GM12872 (cell line): ENCODE results near the gene TMEM74B.

Source experiments
- TF ChIP-seq, protein P1 (sequence below): IDR thresholded peaks from 3 replicates; pipeline ENCODE4 v1.5.1; 2011; ENCODE audit warnings: low read depth, mild to moderate bottlenecking, low read length, moderate library complexity; ENCODE audit not compliant: insufficient read depth

Gene TMEM74B

DNA sequence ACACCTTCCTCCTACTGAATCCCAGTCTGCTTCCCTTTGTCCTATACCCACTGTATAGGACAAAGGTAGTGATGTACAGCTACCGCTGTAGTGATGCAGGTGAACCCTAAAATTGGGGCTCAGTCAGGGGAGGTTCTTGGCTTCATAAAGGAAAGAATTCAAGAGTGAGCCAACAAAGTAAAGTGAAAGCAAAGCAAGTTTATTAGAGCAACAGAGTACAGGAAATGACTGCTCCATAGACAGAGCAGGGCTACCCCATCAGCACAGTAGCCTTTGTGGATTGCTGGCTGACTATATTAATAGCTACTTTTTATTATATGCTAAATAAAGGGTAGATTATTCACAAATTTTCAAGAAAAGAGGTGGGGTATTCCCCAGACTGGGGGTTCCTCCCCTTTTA, 15.2 kb upstream of the TMEM74B start:
- TF ChIP-seq, protein P1, sequence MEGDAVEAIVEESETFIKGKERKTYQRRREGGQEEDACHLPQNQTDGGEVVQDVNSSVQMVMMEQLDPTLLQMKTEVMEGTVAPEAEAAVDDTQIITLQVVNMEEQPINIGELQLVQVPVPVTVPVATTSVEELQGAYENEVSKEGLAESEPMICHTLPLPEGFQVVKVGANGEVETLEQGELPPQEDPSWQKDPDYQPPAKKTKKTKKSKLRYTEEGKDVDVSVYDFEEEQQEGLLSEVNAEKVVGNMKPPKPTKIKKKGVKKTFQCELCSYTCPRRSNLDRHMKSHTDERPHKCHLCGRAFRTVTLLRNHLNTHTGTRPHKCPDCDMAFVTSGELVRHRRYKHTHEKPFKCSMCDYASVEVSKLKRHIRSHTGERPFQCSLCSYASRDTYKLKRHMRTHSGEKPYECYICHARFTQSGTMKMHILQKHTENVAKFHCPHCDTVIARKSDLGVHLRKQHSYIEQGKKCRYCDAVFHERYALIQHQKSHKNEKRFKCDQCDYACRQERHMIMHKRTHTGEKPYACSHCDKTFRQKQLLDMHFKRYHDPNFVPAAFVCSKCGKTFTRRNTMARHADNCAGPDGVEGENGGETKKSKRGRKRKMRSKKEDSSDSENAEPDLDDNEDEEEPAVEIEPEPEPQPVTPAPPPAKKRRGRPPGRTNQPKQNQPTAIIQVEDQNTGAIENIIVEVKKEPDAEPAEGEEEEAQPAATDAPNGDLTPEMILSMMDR, result no peak

DNA sequence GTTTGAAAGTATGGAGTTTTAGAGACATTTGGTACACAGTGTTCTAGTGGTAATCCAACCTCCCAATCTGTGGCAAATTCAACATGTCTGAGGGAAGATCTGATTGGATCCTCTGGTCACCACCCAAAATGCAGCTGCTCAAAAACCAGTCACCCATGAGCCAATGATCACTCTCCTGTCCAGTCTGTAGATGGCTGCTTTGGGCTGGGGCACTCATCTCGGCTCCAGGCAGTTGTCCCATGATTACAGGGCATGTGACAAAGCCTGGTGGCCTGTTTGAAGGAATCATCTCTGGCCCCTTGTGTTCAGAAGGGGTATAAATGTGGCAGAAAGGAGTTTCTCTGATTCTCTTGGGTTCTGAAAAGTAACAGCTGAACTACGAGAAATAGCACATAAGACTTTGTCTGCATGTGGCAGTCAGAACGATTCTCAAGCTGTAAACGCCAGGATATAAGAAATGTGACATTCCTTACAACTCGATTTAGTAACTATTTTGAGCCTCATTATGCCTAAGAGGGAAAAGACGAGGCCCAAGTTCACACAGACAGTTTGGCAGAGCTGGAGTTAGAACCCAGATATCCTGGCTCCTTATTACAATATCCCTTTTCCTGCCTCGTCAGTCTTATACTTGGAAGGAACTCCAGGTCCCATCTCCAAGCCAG, 14.6 kb upstream of the TMEM74B start:
- TF ChIP-seq, protein P1, result no peak

DNA sequence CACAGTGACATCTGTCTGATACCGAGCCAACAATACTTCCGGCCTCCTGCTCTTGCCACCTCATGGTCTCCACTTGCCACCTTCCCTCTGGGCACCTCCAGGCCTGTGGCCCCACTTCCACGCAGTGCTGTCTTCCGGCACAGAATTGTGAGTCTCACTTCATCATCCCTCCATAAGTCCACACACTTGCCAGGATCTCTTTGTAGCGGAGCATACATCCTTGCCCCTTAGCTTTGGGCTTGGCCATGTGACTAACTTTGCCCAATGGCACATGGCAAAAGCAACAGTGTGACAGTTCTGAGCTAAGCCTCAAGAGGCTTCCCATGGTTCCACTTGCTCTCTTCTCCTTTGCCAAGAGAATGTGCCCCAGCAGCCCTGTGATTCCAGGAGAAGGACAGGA, 14.0 kb upstream of the TMEM74B start:
- TF ChIP-seq, protein P1, result no peak

DNA sequence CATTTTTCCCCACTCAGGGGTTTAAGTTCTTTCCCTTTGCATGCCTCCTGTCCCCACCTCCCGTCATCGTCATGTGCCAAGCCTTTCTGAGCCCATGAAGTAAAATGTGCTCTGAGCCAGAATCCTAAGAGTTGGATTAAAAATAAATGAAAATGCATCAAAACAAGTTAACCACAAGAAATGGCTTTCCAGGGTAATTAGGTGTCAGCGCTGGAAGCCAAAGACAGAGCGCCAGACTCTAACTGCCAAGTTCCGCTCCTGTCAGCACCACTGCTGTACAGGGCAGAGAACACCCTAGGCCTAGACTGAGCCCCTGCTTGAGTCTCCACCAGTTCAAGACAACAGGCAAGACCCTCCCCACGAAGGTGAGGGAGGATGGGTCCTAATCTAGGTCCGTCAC, 13.0 kb upstream of the TMEM74B start:
- TF ChIP-seq, protein P1, result no peak

DNA sequence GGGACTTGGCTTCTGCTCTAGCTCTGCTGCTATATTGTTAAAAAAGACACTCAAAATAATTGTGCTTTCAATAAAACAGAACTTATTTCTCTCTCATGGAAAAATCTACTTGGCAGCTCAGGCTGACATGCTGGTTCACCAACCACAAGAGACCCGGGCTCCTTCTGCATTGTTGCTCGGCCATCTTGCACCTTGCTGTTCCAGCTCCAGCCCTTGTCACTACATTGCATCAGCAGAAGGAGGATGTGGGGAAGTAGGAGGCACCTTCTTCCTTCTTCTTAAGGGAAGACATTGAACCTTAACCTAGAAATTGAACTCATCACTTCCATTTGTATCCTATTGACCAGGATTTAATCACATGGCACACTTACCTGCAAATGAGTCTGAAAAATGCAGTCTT, 11.9 kb upstream of the TMEM74B start:
- TF ChIP-seq, protein P1, result no peak

DNA sequence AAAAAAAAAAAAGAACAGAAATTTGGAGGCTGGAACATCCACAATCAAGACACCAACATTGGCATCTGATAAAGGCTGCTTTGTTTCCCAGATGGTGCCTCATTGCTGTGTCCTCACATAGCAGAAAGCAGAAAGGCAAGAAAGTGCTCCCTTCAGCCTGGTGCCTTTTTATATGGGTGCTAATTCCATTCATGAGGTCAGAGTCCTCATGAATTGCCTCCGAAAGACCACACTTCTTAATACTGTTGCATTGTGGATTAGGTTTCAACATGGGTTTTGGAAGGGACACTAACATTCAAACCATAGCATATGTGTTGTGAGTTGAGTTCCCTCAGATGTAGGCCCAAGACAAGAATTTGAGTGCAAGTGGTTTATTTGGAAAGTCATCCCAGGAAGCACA, 10.4 kb upstream of the TMEM74B start:
- TF ChIP-seq, protein P1, result no peak

DNA sequence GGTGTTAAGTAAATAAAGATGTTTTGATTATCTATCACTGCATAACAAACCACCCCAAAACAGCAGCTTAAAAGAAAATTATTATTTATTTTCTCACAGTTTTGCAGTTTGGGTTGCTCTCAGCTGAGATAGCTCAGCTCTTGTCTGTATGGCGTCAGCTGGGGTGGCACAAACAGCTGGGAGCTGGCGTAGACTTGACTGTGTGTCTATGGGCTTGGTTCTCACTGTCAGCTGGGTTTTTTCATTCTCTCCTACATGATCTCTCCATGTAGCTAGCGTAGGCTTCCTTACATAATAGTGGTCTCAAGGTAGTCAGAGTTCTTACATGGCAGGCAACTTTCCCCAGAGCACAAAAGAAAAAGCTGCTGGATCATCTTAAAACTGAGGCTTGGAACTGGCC, 6.5 kb upstream of the TMEM74B start:
- TF ChIP-seq, protein P1, result no peak

DNA sequence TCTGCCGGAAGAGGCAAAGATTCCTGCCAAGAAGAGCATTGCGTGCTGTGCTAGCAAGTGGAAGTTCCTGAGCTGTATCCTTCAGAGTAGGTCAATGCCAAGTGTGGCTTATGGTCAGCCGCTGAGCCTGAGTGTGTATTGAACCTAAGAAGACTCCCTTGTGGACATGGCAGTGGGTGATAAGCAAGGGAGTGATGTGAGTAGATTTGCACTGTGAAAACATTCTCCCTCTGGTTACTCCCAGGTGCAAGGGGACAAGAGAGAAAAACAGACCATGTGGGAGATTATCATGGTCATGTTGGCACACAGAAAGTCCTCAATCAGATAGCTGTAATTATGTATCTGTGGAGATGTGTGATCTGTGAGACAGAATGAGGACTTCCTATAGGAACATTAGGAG, 6.1 kb upstream of the TMEM74B start:
- TF ChIP-seq, protein P1, result no peak
